Measurements from ENCODE around the gene MST1.

DNA sequence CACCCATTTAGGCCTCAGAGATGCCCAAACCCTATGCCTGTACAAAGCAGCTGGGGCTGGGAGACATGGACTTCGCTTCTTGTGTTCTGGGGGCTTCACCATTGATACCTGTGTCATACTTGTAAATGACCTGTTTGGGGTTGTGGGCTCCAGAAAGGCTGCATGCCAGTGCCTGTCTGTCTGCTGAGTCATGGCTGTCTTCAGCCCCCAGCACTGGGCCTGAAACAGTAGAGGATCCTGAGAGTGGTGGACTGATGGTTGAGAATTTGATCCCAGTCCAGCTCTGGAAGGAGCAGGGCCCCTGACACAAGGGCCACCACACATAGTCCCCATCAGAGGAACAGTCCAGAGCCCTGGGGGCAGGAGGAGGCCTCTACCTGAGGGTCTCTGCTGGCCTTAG lies 39.7 kb downstream of the MST1 start:
- TF ChIP-seq, protein P1, sequence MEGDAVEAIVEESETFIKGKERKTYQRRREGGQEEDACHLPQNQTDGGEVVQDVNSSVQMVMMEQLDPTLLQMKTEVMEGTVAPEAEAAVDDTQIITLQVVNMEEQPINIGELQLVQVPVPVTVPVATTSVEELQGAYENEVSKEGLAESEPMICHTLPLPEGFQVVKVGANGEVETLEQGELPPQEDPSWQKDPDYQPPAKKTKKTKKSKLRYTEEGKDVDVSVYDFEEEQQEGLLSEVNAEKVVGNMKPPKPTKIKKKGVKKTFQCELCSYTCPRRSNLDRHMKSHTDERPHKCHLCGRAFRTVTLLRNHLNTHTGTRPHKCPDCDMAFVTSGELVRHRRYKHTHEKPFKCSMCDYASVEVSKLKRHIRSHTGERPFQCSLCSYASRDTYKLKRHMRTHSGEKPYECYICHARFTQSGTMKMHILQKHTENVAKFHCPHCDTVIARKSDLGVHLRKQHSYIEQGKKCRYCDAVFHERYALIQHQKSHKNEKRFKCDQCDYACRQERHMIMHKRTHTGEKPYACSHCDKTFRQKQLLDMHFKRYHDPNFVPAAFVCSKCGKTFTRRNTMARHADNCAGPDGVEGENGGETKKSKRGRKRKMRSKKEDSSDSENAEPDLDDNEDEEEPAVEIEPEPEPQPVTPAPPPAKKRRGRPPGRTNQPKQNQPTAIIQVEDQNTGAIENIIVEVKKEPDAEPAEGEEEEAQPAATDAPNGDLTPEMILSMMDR (IDR thresholded peaks at IDR 0.05) = no peak
- no peak for TF ChIP-seq POLR2A (IDR thresholded peaks at IDR 0.05)
